ENCODE measurements around the gene STUM.

Gene STUM

GRCh38 chr1:226533220-226533619 lies 15.3 kb upstream of the STUM start:
- no peak for DNase-seq (ENCODE audit: extremely low read depth in 1 of 2, low read depth in 1 of 2)

- no peak for DNase-seq (ENCODE audit: extremely low read depth in 1 of 2, low read depth in 1 of 2)
Observed at GRCh38 chr1:226534098-226534497, 14.5 kb upstream of the STUM start.

GRCh38 chr1:226534645-226535044 lies 13.9 kb upstream of the STUM start:
- no peak for DNase-seq (ENCODE audit: extremely low read depth in 1 of 2, low read depth in 1 of 2)

- DNase-seq (ENCODE audit: extremely low read depth in 1 of 2, low read depth in 1 of 2), result no peak
Observed at GRCh38 chr1:226535666-226536065, 12.9 kb upstream of the STUM start.

- DNase-seq (ENCODE audit: extremely low read depth in 1 of 2, low read depth in 1 of 2), result no peak
Observed at GRCh38 chr1:226541231-226541630, 7.3 kb upstream of the STUM start.

GRCh38 chr1:226541631-226542622 lies 6.6 kb upstream of the STUM start:
- no peak for DNase-seq (ENCODE audit: extremely low read depth in 1 of 2, low read depth in 1 of 2)

- DNase-seq (ENCODE audit: extremely low read depth in 1 of 2, low read depth in 1 of 2), result no peak
Observed at GRCh38 chr1:226542623-226543103, 5.9 kb upstream of the STUM start.

GRCh38 chr1:226545836-226546596 lies 2.5 kb upstream of the STUM start:
- no peak for DNase-seq (ENCODE audit: extremely low read depth in 1 of 2, low read depth in 1 of 2)

- no peak for DNase-seq (ENCODE audit: extremely low read depth in 1 of 2, low read depth in 1 of 2)
Observed at GRCh38 chr1:226546926-226547325, 1.6 kb upstream of the STUM start.

GRCh38 chr1:226547754-226548191 lies 791 bp upstream of the STUM start:
- DNase-seq (ENCODE audit: extremely low read depth in 1 of 2, low read depth in 1 of 2), result peak in 1 of 2 donors; percentile 41

GRCh38 chr1:226549094-226549936 lies 751 bp downstream of the STUM start:
- no peak for DNase-seq (ENCODE audit: extremely low read depth in 1 of 2, low read depth in 1 of 2)

GRCh38 chr1:226549937-226550671 lies 1.5 kb downstream of the STUM start:
- no peak for DNase-seq (ENCODE audit: extremely low read depth in 1 of 2, low read depth in 1 of 2)

GRCh38 chr1:226550672-226551041 lies 2.1 kb downstream of the STUM start:
- DNase-seq (ENCODE audit: extremely low read depth in 1 of 2, low read depth in 1 of 2), result no peak

GRCh38 chr1:226551299-226551698 lies 2.7 kb downstream of the STUM start:
- no peak for DNase-seq (ENCODE audit: extremely low read depth in 1 of 2, low read depth in 1 of 2)

GRCh38 chr1:226552061-226552460 lies 3.5 kb downstream of the STUM start:
- DNase-seq (ENCODE audit: extremely low read depth in 1 of 2, low read depth in 1 of 2), result no peak

GRCh38 chr1:226553266-226553923 lies 4.8 kb downstream of the STUM start:
- no peak for DNase-seq (ENCODE audit: extremely low read depth in 1 of 2, low read depth in 1 of 2)

- DNase-seq (ENCODE audit: extremely low read depth in 1 of 2, low read depth in 1 of 2), result no peak
Observed at GRCh38 chr1:226553924-226554282, 5.3 kb downstream of the STUM start.

- DNase-seq (ENCODE audit: extremely low read depth in 1 of 2, low read depth in 1 of 2), result no peak
Observed at GRCh38 chr1:226555092-226555491, 6.5 kb downstream of the STUM start.

- DNase-seq (ENCODE audit: extremely low read depth in 1 of 2, low read depth in 1 of 2), result no peak
Observed at GRCh38 chr1:226557424-226557823, 8.9 kb downstream of the STUM start.

All from activated CD8-positive, alpha-beta memory T cell treated with anti-CD3 and anti-CD28 coated beads for 1 hour (primary cell).